ENCODE data around the gene JAKMIP2. TPM values are rescaled to one million over a fixed set of nuclear protein-coding genes. Genes with fewer than 3 reads are reported as not detected.

JAKMIP2 gene
- polyA plus RNA-seq, 1 of the 3 experiments (the other 2 are of a cell fraction), result 2.1 TPM

DNA sequence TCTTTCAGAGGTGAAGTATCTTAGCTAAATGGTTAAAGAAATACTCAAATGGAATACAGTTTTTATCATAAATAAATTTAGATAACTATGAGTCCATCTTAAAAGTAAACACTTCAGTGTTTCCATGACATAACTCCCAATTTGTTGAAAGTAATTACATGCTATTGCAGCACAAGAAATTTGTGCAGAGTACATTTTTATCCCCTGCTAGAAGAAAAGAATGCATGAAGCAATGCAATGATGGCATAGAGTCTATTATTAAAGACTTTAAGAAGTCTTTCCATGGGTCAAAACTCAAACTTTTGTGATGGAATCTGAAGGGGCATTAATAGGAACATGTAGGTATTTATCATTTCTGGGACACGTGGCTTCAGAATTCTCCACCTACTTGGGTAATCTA, 166.1 kb downstream of the JAKMIP2 start:
- no peak overlapping the region for H2AFZ ChIP-seq (ENCODE audit: low read depth)
- TF ChIP-seq RCOR1 (IDR thresholded peaks at IDR 0.05; ENCODE audit: low read length) (no peak), FOXM1 (IDR thresholded peaks at IDR 0.05; ENCODE audit: low read depth) (no peak), CHD2 (IDR thresholded peaks at IDR 0.05; ENCODE audit: low read length, partially characterized antibody) (no peak), GABPA (IDR thresholded peaks at IDR 0.05; ENCODE audit: low read depth) (no peak), USF1 (IDR thresholded peaks at IDR 0.05; ENCODE audit: borderline replicate concordance, low read depth) (no peak), SIN3A (IDR thresholded peaks at IDR 0.05; ENCODE audit: borderline replicate concordance, low read depth, low read length) (no peak), MEF2A (IDR thresholded peaks at IDR 0.05; ENCODE audit: borderline replicate concordance, low read depth) (no peak)
- TF ChIP-seq, protein P1, sequence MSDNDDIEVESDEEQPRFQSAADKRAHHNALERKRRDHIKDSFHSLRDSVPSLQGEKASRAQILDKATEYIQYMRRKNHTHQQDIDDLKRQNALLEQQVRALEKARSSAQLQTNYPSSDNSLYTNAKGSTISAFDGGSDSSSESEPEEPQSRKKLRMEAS (IDR thresholded peaks at IDR 0.05; ENCODE audit: low read depth), result no peak
- no peaks in the 10 kb centered on the region for H3F3A ChIP-seq (replicated peaks; ENCODE audit: insufficient read depth)
- H3K9ac ChIP-seq, result no peak overlapping the region
- no peaks in the 10 kb centered on the region for H3K79me2 ChIP-seq (ENCODE audit: insufficient read depth)
- ChIA-PET POLR2A (no interaction called here), CTCF (interaction anchor here (2.5 kb wide), 1 partner anchor 206 kb away, joined by 11 read pairs; no protein-coding TSS in a partner anchor)
- no peaks in the 10 kb centered on the region for H4K20me1 ChIP-seq (ENCODE audit: insufficient read depth)
- no peak overlapping the region for H3K4me3 ChIP-seq (ENCODE audit: low read depth in 2 of 2, low read length in 1 of 2)
- H3K36me3 ChIP-seq (replicated peaks in 1 of 2; ENCODE audit: control insufficient read depth in 1 of 2, insufficient read depth in 2 of 2, low read length in 1 of 2), result peaks cover 0 to 2% of the 10 kb centered on the region in 2 experiments
- H3K9me2 ChIP-seq, result no peaks in the 10 kb centered on the region
- no peak for DNase-seq
- H3K27me3 ChIP-seq (ENCODE audit: insufficient read depth), result no peaks in the 10 kb centered on the region
- WGBS (ENCODE audit: low lambda C conversion rate), result 62% methylated on average over 1 of the region's 1 CpG
- no peak overlapping the region for H3K4me2 ChIP-seq
- no peaks in the 10 kb centered on the region for H3K4me1 ChIP-seq (ENCODE audit: control insufficient read depth in 1 of 2, insufficient read depth in 2 of 2, low read depth in 1 of 2, low read length in 1 of 2)
- no peak overlapping the region for H3K27ac ChIP-seq (ENCODE audit: low read depth in 2 of 2, low read length in 1 of 2)
- H3K9me3 ChIP-seq, result no peaks in the 10 kb centered on the region

DNA sequence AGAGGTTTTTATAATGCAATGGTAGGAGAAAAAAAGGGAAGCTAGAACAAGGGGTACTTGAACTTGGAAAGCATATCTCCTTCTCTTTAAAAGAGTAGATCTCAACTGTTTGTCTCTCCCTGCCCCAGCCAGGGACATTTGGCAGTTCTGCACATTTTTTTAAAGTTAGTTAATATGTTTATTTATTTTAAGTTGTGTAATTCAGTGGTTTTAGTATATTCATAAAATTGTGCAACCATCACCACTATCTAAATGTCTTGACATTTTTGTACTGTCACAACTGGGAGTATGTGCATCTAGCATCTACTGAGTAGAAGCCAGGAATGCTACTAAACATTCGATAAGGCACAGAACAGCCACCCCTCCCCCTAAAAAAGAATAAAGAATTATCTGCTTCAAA, 169.2 kb downstream of the JAKMIP2 start:
- H2AFZ ChIP-seq (ENCODE audit: low read depth), result no peak overlapping the region
- CTCF ChIA-PET, result interaction anchor here (1.7 kb wide), 1 partner anchor 209 kb away, joined by 5 read pairs; no protein-coding TSS in a partner anchor
- H3K4me3 ChIP-seq (ENCODE audit: low read depth in 2 of 2, low read length in 1 of 2), result no peak overlapping the region
- no peaks in the 10 kb centered on the region for H3K4me1 ChIP-seq (ENCODE audit: control insufficient read depth in 1 of 2, insufficient read depth in 2 of 2, low read depth in 1 of 2, low read length in 1 of 2)
- H3K9me3 ChIP-seq, result no peaks in the 10 kb centered on the region
- H3K79me2 ChIP-seq (ENCODE audit: insufficient read depth), result no peaks in the 10 kb centered on the region
- no peaks in the 10 kb centered on the region for H3K9me2 ChIP-seq
- TF ChIP-seq FOXM1 (IDR thresholded peaks at IDR 0.05; ENCODE audit: low read depth) (no peak), ELF1 (IDR thresholded peaks at IDR 0.05) (no peak), EP300 (IDR thresholded peaks at IDR 0.05; ENCODE audit: borderline replicate concordance in 1 of 2, low read depth in 1 of 2, low read length in 1 of 2) (no peak), GABPA (IDR thresholded peaks at IDR 0.05; ENCODE audit: low read depth) (no peak), NFIC (IDR thresholded peaks at IDR 0.05; ENCODE audit: borderline replicate concordance) (no peak), TCF12 (IDR thresholded peaks at IDR 0.05) (no peak)
- TF ChIP-seq, protein P1 (IDR thresholded peaks at IDR 0.05; ENCODE audit: low read depth), result no peak
- H4K20me1 ChIP-seq (ENCODE audit: insufficient read depth), result no peaks in the 10 kb centered on the region
- no peak overlapping the region for H3K4me2 ChIP-seq
- H3K9ac ChIP-seq, result no peak overlapping the region
- no peak overlapping the region for H3K27ac ChIP-seq (ENCODE audit: low read depth in 2 of 2, low read length in 1 of 2)
- POLR2A ChIA-PET, result no interaction called here
- H3F3A ChIP-seq (replicated peaks; ENCODE audit: insufficient read depth), result no peaks in the 10 kb centered on the region
- H3K36me3 ChIP-seq (replicated peaks in 1 of 2; ENCODE audit: control insufficient read depth in 1 of 2, insufficient read depth in 2 of 2, low read length in 1 of 2), result peaks cover 0 to 2% of the 10 kb centered on the region in 2 experiments
- 65% methylated on average over 1 of the region's 1 CpG for WGBS (ENCODE audit: low lambda C conversion rate)
- DNase-seq, result no peak
- H3K27me3 ChIP-seq (ENCODE audit: insufficient read depth), result no peaks in the 10 kb centered on the region
